WERI-Rb-1 (cell line): ENCODE data around the gene PLCD1.
A peak's percentile ranks its signal among the peaks of the same experiment; 100 is the strongest.

Source experiments
- DNase-seq: peaks from one replicate; pipeline ENCODE4 v3.0.0-alpha.2; 2020
- H3K27ac ChIP-seq: fragments of 250-450 bp; sonication (Bioruptor Pico); 2 replicates; pipeline ENCODE4 v1.5.1; 2020; ENCODE audit warnings: mild to moderate bottlenecking, moderate library complexity
- H3K27me3 ChIP-seq: fragments of 250-450 bp; sonication (Bioruptor Pico); 2 replicates; pipeline ENCODE4 v1.5.1; 2021; ENCODE audit warnings: mild to moderate bottlenecking, low read depth, moderate library complexity; ENCODE audit not compliant: insufficient read depth, severe bottlenecking
- H3K36me3 ChIP-seq: fragments of 250-450 bp; sonication (Bioruptor Pico); 2 replicates; pipeline ENCODE4 v1.5.1; 2020; ENCODE audit warnings: mild to moderate bottlenecking, moderate library complexity
- H3K4me3 ChIP-seq: 2 replicates; pipeline ENCODE4 v1.5.1; 2011; ENCODE audit warnings: low read depth, mild to moderate bottlenecking, control low read depth, low read length
- H3K9me3 ChIP-seq: fragments of 250-450 bp; sonication (Bioruptor Pico); 2 replicates; pipeline ENCODE4 v1.5.1; 2021; ENCODE audit warnings: mild to moderate bottlenecking, moderate library complexity; ENCODE audit not compliant: severe bottlenecking
- TF ChIP-seq, protein P1 (sequence below): IDR thresholded peaks from 2 replicates; pipeline ENCODE4 v1.5.1; 2011; ENCODE audit warnings: low read depth, mild to moderate bottlenecking, control low read depth, inconsistent platforms, low read length

The PLCD1 gene

GRCh38 chr3:37982331-37982730 lies 47.1 kb downstream of the PLCD1 start:
- H3K4me3 ChIP-seq = no peak overlapping the region
- no peak for DNase-seq
- H3K27me3 ChIP-seq = no peaks in the 10 kb centered on the region
- TF ChIP-seq, protein P1, sequence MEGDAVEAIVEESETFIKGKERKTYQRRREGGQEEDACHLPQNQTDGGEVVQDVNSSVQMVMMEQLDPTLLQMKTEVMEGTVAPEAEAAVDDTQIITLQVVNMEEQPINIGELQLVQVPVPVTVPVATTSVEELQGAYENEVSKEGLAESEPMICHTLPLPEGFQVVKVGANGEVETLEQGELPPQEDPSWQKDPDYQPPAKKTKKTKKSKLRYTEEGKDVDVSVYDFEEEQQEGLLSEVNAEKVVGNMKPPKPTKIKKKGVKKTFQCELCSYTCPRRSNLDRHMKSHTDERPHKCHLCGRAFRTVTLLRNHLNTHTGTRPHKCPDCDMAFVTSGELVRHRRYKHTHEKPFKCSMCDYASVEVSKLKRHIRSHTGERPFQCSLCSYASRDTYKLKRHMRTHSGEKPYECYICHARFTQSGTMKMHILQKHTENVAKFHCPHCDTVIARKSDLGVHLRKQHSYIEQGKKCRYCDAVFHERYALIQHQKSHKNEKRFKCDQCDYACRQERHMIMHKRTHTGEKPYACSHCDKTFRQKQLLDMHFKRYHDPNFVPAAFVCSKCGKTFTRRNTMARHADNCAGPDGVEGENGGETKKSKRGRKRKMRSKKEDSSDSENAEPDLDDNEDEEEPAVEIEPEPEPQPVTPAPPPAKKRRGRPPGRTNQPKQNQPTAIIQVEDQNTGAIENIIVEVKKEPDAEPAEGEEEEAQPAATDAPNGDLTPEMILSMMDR = no peak
- H3K36me3 ChIP-seq = no peaks in the 10 kb centered on the region
- no peaks in the 10 kb centered on the region for H3K9me3 ChIP-seq
- no peak overlapping the region for H3K27ac ChIP-seq

- Histone ChIP-seq H3K27me3 (no peaks in the 10 kb centered on the region), H3K9me3 (no peaks in the 10 kb centered on the region), H3K36me3 (peaks cover under 1% of the 10 kb centered on the region; the same call in 1 of the 2 replicates), H3K27ac (no peak overlapping the region), H3K4me3 (no peak overlapping the region)
- no peak for DNase-seq
- TF ChIP-seq, protein P1 = no peak
Observed at GRCh38 chr3:37981348-37981664, 48.1 kb downstream of the PLCD1 start.

- Histone ChIP-seq H3K9me3 (no peaks in the 10 kb centered on the region), H3K4me3 (no peak overlapping the region), H3K36me3 (peaks cover 6% of the 10 kb centered on the region), H3K27ac (no peak overlapping the region), H3K27me3 (no peaks in the 10 kb centered on the region)
- no peak for DNase-seq
- TF ChIP-seq, protein P1 = no peak
Observed at GRCh38 chr3:37980462-37981347, 48.7 kb downstream of the PLCD1 start.

DNA sequence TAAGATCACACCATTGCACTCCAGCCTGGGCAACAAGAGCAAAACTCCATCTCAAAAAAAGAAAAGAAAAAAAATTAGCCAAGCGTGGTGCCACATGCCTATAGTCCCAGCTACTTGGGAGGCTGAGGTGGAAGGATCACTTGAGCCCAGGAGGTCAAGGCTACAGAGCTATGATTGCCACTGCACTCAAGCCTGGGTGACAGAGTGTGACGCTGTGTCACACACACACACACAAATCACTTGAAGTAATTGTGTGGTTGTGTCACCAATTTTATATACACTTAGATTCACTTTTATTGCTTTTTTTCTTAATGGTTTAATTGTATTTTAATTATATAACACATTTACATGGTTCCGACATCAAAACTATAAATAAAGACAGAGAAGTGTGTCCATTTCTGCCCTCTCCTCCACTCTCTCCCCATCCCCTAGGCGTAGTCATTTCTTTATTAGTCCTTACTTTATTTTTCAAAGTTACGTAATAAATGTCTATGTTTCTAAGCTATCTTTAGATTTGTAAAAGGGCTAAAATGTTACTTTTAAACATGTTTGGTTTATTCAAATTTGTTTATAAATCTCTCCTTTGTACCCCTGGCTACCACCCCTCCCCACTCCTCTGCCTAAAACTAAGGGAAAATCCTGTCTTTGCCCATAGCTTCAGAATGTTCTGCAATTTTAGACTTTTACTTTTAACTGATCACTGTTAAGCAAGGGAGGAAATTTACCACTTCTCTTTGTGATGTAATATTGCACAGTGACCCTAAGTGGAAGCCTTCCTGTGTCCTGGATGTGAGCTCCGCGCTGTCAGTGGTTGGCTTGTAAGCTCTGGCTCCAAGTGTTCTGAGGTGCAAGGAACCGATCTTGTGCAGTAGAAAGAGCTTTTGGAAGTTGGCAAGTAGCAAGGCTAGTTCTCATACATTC lies 49.6 kb downstream of the PLCD1 start:
- Histone ChIP-seq H3K27ac (no peak overlapping the region), H3K4me3 (no peak overlapping the region), H3K36me3 (peaks cover 11% of the 10 kb centered on the region), H3K27me3 (no peaks in the 10 kb centered on the region), H3K9me3 (no peaks in the 10 kb centered on the region)
- TF ChIP-seq, protein P1 = no peak
- DNase-seq = no peak

GRCh38 chr3:37974121-37975083 lies 55.0 kb downstream of the PLCD1 start:
- peak; percentile 73 for DNase-seq
- H3K36me3 ChIP-seq = peaks cover 11% of the 10 kb centered on the region
- TF ChIP-seq, protein P1 = peak; percentile 91
- no peak overlapping the region for H3K27ac ChIP-seq
- no peaks in the 10 kb centered on the region for H3K27me3 ChIP-seq
- H3K4me3 ChIP-seq = no peak overlapping the region
- H3K9me3 ChIP-seq = no peaks in the 10 kb centered on the region
